NOMO-1 treated with dmso at 0.1 percent for 144 hours (cell line): ENCODE results near the gene PRKCA.
A peak's percentile ranks its signal among the peaks of the same experiment; 100 is the strongest.
"Not testable (repeated sequence)": the region's sequence is repeated elsewhere in the genome, so short reads cannot be mapped to it uniquely, and the experiment has no call there.

ENCODE experiments used
- DNase-seq: peaks from one replicate; lab custom pipeline; 2025; ENCODE audit not compliant: unreplicated experiment; lab: John Stamatoyannopoulos, UW

PRKCA gene

GRCh38 chr17:66725438-66725837, 423.0 kb downstream of the PRKCA start:
- not testable (repeated sequence) for DNase-seq

DNA sequence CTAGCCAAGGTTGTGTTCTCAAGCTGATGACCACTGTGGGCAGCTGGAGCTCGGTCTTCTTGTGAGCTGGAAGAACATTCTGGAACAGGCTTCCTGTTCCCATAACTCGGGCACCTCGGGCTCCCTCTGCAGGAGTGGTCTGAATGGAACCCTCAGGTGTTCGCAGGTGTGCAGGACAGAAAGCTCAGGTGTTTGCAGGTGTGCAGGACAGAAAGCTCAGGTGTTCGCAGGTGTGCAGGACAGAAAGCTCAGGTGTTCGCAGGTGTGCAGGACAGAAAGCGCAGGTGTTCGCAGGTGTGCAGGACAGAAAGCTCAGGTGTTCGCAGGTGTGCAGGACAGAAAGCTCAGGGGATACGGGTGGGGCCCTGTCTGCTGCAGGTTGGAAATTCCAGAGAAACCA, 423.5 kb downstream of the PRKCA start:
- DNase-seq = no peak

DNA sequence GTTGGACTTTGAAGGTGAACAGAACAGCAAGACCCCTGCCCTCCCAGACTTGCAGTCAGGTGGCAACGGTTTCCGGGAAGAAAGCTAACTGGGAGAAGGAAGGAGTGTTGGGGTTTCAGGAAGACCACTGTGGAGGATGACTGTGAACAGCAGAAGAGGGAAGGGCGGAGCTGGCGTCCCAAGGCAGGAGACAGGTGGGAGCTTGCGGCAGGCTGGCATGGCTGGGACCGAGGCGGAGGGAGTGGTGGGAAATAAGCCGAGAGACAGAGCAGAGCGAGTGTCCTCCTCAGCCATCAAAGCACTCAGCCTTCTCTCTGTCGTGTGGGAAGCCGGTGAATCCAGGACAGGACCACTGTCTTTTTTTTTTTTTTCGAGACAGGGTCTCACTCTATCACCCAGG, 424.0 kb downstream of the PRKCA start:
- no peak for DNase-seq

- DNase-seq = no peak
Measured at GRCh38 chr17:66726846-66727245, 424.4 kb downstream of the PRKCA start.

GRCh38 chr17:66727634-66728570, 425.5 kb downstream of the PRKCA start:
- peak; percentile 37 for DNase-seq

DNA sequence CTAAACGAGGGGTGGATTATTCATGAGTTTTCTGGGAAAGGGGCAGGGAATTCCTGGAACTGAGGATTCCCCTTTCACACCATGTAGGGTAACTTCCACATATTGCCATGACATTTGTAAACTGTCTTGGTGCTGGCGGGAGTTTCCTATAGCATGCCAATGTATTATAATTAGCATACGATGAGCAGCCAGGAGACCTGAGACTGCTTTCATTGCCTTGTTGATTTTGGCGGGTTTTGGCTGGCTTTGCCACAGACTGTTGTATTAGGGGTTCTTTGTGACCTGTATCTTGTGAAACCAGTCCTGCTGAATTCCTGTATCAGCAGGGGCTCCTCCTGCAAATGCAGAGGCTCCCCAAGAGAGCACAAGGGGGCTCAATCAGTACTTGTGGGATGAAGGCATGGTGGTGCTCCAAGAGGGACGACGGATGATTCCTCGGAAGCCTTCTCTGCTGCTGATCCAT, 428.1 kb downstream of the PRKCA start:
- no peak for DNase-seq

GRCh38 chr17:66733759-66734158, 431.3 kb downstream of the PRKCA start:
- DNase-seq = no peak

DNA sequence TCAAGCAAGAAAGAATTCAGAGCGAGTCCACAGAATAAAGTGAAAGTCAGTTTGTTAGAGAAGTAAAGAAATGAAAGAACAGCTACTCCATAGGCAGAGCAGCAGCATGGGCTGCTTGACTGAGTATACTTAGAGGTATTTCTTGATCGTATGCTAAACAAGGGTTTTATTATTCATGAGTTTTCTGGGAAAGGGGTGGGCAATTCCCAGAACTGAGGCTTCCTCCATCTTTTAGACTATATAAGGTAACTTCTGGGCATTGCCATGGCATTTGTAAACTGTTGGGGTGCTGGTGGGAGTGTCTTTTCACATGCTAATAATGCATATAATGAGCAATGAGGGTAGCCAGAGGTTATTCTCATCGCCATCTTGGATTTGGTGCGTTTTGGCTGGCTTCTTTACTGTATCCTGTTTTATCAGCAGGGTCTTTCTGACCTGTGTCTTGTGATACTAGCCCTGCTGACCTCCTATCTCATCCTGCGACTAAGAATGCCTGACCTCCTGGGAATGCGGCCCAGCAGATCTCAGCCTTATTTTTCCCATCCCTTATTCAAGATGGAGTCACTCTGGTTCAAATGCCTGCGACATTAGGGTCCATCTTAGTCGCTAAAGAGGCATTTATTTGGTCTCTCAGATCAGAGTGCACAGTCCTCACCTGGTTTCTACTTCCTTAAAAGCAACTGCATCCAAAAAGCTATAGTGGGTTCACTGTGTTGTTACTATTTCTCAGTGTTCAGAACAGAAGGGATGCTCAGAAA, 432.0 kb downstream of the PRKCA start:
- DNase-seq = no peak

DNA sequence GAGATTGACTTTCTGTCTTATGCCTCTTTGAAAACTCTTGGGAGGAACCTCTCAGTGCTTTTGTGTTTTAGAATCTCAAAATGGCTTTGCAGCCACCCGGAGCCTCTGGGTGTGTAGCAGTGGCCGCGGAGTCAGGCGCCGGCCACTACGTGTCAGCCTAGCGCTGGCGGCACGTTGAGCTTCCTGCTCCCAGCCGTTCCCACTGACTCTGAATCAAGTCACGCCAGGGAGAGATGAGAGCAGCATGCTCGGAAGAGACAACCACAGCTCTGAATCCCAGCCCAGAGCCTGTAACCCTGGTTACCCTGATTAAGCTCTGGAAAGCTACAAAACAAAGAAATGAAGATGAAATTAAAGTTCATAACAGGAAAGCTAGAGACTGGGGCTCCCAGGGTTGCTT, 435.1 kb downstream of the PRKCA start:
- DNase-seq = no peak

DNA sequence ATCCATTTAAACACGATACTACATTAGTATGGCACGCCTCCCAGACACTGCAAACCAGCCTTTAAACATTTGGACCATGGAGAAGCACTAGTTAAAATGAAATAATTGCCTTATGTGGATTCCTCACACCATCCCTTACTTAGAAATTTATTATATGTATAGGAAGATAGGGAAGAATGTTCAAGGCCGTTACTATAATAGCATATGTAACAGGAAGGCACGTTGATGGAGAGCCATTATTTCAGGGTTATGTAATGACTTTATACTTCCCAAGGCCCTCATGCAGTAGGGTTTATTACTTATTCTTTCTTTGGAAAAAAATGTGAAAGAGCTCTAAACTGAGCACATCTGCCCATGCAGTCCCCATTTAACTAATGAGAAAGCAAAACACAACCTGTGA, 435.9 kb downstream of the PRKCA start:
- no peak for DNase-seq

GRCh38 chr17:66739553-66739952, 437.1 kb downstream of the PRKCA start:
- no peak for DNase-seq

- no peak for DNase-seq
Measured at GRCh38 chr17:66740226-66740625, 437.8 kb downstream of the PRKCA start.

- DNase-seq = no peak
Measured at GRCh38 chr17:66743511-66743910, 441.1 kb downstream of the PRKCA start.

DNA sequence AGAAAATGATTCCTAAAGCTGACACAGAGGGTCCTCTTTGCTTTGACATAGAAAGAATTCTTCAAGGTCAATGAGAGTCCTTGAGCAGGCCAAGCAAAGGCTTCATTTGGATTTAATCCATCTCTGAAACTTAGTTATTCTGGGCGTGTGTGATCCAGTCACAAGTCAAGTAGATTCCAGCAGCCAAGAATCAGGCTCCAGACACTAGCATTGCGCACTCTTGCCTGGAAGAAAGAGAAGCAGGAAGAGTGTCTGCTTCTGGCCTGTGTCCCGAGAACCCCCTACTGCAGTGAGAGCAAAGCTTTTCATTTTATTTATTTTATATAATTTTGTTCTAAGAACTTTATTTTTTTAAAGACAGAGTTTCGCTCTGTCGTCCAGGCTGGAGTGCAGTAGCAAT, 444.3 kb downstream of the PRKCA start:
- no peak for DNase-seq

GRCh38 chr17:66747578-66748275, 445.3 kb downstream of the PRKCA start:
- DNase-seq = no peak

DNA sequence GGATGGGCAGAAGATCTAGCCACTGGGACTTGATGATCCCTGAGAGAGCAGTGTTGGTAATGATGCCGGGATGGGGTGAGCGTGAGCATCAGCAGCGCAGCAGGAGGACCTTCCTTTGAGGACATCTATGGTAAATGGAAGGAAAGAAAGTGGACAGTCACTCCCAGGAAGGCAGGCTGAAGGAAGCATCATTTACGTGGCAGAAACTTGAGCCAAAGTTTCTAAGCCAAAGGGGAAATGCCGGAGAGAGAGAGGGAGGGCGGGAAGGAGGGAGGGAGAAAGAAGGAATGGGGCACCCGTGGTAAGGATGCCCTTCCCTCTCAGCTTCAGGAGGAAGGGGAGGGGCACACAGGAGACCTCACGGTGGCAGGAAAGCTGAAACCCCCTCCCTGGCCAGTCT, 446.2 kb downstream of the PRKCA start:
- no peak for DNase-seq

DNA sequence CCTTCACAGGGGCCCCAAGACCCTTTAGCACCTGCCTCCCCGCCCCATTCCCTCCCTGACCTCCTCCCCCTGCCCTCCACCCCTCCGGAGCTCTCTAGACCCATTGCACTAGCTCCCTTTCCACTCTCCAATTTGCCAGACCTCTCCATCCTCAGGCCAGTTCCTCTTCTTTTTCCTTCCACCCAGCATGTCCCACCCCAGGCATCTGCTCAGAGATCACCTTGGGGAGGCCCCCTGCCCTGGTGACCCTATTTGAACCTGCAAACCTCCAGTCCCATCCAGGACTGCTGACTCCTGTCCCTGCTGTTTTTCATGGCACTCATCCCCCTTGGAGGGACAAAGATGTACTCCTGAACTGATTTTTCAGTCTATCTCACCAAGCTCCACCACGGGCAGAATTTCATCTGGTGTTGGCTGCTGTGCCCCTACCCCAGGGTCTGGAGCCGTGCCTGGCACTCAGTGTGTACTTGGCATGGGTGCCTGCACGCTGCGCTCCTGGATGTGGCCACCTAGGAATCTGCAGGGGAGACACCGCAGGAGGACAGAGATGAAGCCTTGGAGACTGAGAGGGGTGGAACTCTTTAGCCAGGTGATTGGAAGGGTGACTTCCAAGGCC, 446.9 kb downstream of the PRKCA start:
- no peak for DNase-seq

- DNase-seq = no peak
Measured at GRCh38 chr17:66750116-66750515, 447.7 kb downstream of the PRKCA start.

GRCh38 chr17:66750781-66751543, 448.5 kb downstream of the PRKCA start:
- no peak for DNase-seq

GRCh38 chr17:66751771-66752170, 449.4 kb downstream of the PRKCA start:
- DNase-seq = no peak
